ENCODE data around the gene ZFPM1.

DNA sequence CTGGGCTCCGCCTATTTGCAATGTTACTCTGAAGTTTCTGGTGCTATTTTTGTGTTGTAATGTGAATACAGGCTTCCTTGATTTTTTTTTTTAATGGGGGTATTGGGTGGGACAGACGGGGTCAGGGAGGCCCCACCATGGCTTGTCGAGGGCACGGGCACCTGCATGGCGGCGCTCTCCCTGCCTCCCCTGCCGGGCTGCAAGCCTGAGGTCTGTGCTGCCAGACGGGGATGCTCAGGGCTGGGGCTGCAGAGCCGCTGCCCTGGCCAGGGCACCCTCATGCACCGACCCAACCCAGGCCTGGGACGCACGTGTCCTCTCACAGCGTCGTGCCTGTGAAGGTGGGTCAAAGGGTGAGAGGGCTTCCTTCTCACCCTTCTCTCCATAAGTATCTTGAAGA lies 13.0 kb upstream of the ZFPM1 start:
- no peak for TF ChIP-seq POLR2A (IDR thresholded peaks at IDR 0.05)
- TF ChIP-seq, protein P1, sequence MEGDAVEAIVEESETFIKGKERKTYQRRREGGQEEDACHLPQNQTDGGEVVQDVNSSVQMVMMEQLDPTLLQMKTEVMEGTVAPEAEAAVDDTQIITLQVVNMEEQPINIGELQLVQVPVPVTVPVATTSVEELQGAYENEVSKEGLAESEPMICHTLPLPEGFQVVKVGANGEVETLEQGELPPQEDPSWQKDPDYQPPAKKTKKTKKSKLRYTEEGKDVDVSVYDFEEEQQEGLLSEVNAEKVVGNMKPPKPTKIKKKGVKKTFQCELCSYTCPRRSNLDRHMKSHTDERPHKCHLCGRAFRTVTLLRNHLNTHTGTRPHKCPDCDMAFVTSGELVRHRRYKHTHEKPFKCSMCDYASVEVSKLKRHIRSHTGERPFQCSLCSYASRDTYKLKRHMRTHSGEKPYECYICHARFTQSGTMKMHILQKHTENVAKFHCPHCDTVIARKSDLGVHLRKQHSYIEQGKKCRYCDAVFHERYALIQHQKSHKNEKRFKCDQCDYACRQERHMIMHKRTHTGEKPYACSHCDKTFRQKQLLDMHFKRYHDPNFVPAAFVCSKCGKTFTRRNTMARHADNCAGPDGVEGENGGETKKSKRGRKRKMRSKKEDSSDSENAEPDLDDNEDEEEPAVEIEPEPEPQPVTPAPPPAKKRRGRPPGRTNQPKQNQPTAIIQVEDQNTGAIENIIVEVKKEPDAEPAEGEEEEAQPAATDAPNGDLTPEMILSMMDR (IDR thresholded peaks at IDR 0.05): no peak
- TF ChIP-seq POLR2AphosphoS5 (IDR thresholded peaks at IDR 0.05): no peak

Measured in prostate gland (tissue), 2 donors.